PC-9 (cell line): Measurements from ENCODE around the gene SLC24A1. TPM values are rescaled to one million over a fixed set of nuclear protein-coding genes. Genes with fewer than 3 reads are reported as not detected.

Experiments
- BruUV-seq: library from RNA; stranded (reverse); fragments of 400-500 nt; replicated peaks from 2 replicates; lab custom pipeline; 2021; lab: Mats Ljungman, UMichigan
- CTCF ChIA-PET: fragments of 300-600 bp; sonication (Branson Sonifier 250); formaldehyde crosslinking; loops from one replicate; lab custom pipeline; 2022; ENCODE audit warnings: antibody characterized with exemption; lab: Charles Lee
- POLR2A ChIA-PET: fragments of 300-600 bp; sonication (Branson Sonifier 250); formaldehyde crosslinking; loops from one replicate; lab custom pipeline; 2022; ENCODE audit warnings: antibody characterized with exemption; ENCODE audit not compliant: unreplicated experiment; lab: Charles Lee
- DNase-seq, 2 experiments: peaks; one replicate each; pipeline versions ENCODE4 v3.0.0 to v3.0.0-alpha.2; 2015 to 2022; ENCODE audit warnings: mixed read lengths in 1 of 2
- H2AFZ ChIP-seq: fragments of 200-600 bp; sonication (generic); 2 replicates; pipeline ENCODE4 v1.8.1; 2017; ENCODE audit warnings: antibody characterized with exemption
- H3F3A ChIP-seq: fragments of 200-600 bp; sonication (generic); 2 replicates; pipeline ENCODE4 v1.8.1; 2017; ENCODE audit warnings: antibody characterized with exemption, mild to moderate bottlenecking, low read depth; ENCODE audit not compliant: insufficient read depth
- H3K27ac ChIP-seq: fragments of 200-600 bp; sonication (generic); 2 replicates; pipeline ENCODE4 v1.6.1; 2016; ENCODE audit warnings: mixed run types
- H3K27me3 ChIP-seq: fragments of 200-600 bp; sonication (generic); 2 replicates; pipeline ENCODE4 v1.6.1; 2016; ENCODE audit warnings: low read depth, mixed run types; ENCODE audit not compliant: insufficient read depth
- H3K36me3 ChIP-seq: fragments of 200-600 bp; sonication (generic); 2 replicates; pipeline ENCODE4 v1.6.1; 2016; ENCODE audit warnings: low read depth, mixed run types
- H3K4me1 ChIP-seq: fragments of 200-600 bp; sonication (generic); replicated peaks from 2 replicates; pipeline ENCODE4 v1.6.1; 2016; ENCODE audit warnings: mixed run types; ENCODE audit not compliant: insufficient read depth
- H3K4me2 ChIP-seq: fragments of 200-600 bp; sonication (generic); 2 replicates; pipeline ENCODE4 v1.6.1; 2017; ENCODE audit warnings: mixed run types
- H3K4me3 ChIP-seq: fragments of 200-600 bp; sonication (generic); 2 replicates; pipeline ENCODE4 v1.6.1; 2016; ENCODE audit warnings: mixed run types
- H3K79me2 ChIP-seq: fragments of 200-600 bp; sonication (generic); 2 replicates; pipeline ENCODE4 v1.6.1; 2017; ENCODE audit warnings: low read depth, mixed run types
- H3K9me2 ChIP-seq: fragments of 200-600 bp; sonication (generic); 2 replicates; pipeline ENCODE4 v1.8.1; 2017; ENCODE audit warnings: mild to moderate bottlenecking; ENCODE audit not compliant: insufficient read depth
- H3K9me3 ChIP-seq: fragments of 200-600 bp; sonication (generic); 2 replicates; pipeline ENCODE4 v1.8.1; 2016; ENCODE audit warnings: low read depth; ENCODE audit not compliant: insufficient read depth
- H4K20me1 ChIP-seq: fragments of 200-600 bp; sonication (generic); 2 replicates; pipeline ENCODE4 v1.8.1; 2017; ENCODE audit not compliant: insufficient read depth
- CTCF ChIP-seq: fragments of 200-600 bp; sonication (generic); conservative IDR thresholded peaks from 2 replicates; pipeline ENCODE4 v1.6.1; 2017; ENCODE audit warnings: mixed run types, antibody characterized with exemption, mild to moderate bottlenecking, moderate library complexity
- EZH2 ChIP-seq: fragments of 200-600 bp; sonication (generic); IDR thresholded peaks from 2 replicates; pipeline ENCODE4 v1.8.0; 2017; ENCODE audit warnings: antibody characterized with exemption, low read depth
- intact Hi-C: fragments of 100-400 bp; cut with micrococcal nuclease; formaldehyde crosslinking; loops from one replicate; pipeline ENCODE4 v1.10.0; 2022; ENCODE audit not compliant: unreplicated experiment
- total RNA-seq: library from RNA; stranded (reverse); gene quantifications from 2 replicates; pipeline ENCODE4 v1.2.3, GENCODE V29; 2021

SLC24A1 gene
- total RNA-seq, 1 experiment from 2014 or later, result 22.5 TPM

- H3K27ac ChIP-seq, result no peak overlapping the region
- peaks cover 7% of the 10 kb centered on the region; the same call in 1 of the 2 replicates for H3F3A ChIP-seq
- H3K4me1 ChIP-seq, result no peaks in the 10 kb centered on the region
- no peak for DNase-seq
- H3K9me3 ChIP-seq, result no peaks in the 10 kb centered on the region
- TF ChIP-seq CTCF, result no peak
- no peak for TF ChIP-seq EZH2
- H3K4me2 ChIP-seq, result no peak overlapping the region
- H3K9me2 ChIP-seq, result no peaks in the 10 kb centered on the region
- ChIA-PET POLR2A (no interaction called here), CTCF (interaction anchor here (0.6 to 0.7 kb wide), 2 partner anchors 25 to 1142 kb away, joined by 5 to 6 read pairs; no protein-coding TSS in a partner anchor)
- no TSS peak for BruUV-seq
- H4K20me1 ChIP-seq, result no peaks in the 10 kb centered on the region
- intact Hi-C loops, result no loop called here
- no peak overlapping the region for H2AFZ ChIP-seq
- H3K4me3 ChIP-seq, result no peak overlapping the region
- no peaks in the 10 kb centered on the region for H3K27me3 ChIP-seq
- no peaks in the 10 kb centered on the region for H3K79me2 ChIP-seq
- H3K36me3 ChIP-seq, result no peaks in the 10 kb centered on the region
These were observed 41.8 kb downstream of the SLC24A1 start for GRCh38 chr15:65663521-65663920.

- Histone ChIP-seq H3K27ac (no peak overlapping the region), H4K20me1 (no peaks in the 10 kb centered on the region), H3K27me3 (no peaks in the 10 kb centered on the region), H3K79me2 (no peaks in the 10 kb centered on the region), H3K4me2 (no peak overlapping the region), H3K4me1 (no peaks in the 10 kb centered on the region), H3K36me3 (no peaks in the 10 kb centered on the region), H3K9me3 (no peaks in the 10 kb centered on the region), H2AFZ (no peak overlapping the region), H3K9me2 (no peaks in the 10 kb centered on the region), H3K4me3 (no peak overlapping the region), H3F3A (no peaks in the 10 kb centered on the region)
- no TSS peak for BruUV-seq
- ChIA-PET POLR2A (no interaction called here), CTCF (no interaction called here)
- DNase-seq, result no peak
- intact Hi-C loops, result no loop called here
- no peak for TF ChIP-seq CTCF
- TF ChIP-seq EZH2, result no peak
These were observed 44.5 kb downstream of the SLC24A1 start for GRCh38 chr15:65666257-65666656.

GRCh38 chr15:65675551-65675950, 53.8 kb downstream of the SLC24A1 start:
- intact Hi-C loops, result no loop called here
- no peaks in the 10 kb centered on the region for H3K36me3 ChIP-seq
- ChIA-PET CTCF (no interaction called here), POLR2A (no interaction called here)
- no peaks in the 10 kb centered on the region for H3F3A ChIP-seq
- no peaks in the 10 kb centered on the region for H3K4me1 ChIP-seq
- no peaks in the 10 kb centered on the region for H4K20me1 ChIP-seq
- no peak overlapping the region for H3K4me2 ChIP-seq
- no peaks in the 10 kb centered on the region for H3K9me2 ChIP-seq
- DNase-seq, result no peak
- TF ChIP-seq CTCF (no peak), EZH2 (no peak)
- no peaks in the 10 kb centered on the region for H3K9me3 ChIP-seq
- no peak overlapping the region for H3K4me3 ChIP-seq
- BruUV-seq, result no TSS peak
- no peaks in the 10 kb centered on the region for H3K79me2 ChIP-seq
- H3K27ac ChIP-seq, result no peak overlapping the region
- H3K27me3 ChIP-seq, result no peaks in the 10 kb centered on the region
- no peak overlapping the region for H2AFZ ChIP-seq
